ENCODE measurements around the gene HARS2.
A peak's percentile ranks its signal among the peaks of the same experiment; 100 is the strongest.

GRCh38 chr5:140734354-140734753, 43.1 kb downstream of the HARS2 start:
- TF ChIP-seq, protein P1, sequence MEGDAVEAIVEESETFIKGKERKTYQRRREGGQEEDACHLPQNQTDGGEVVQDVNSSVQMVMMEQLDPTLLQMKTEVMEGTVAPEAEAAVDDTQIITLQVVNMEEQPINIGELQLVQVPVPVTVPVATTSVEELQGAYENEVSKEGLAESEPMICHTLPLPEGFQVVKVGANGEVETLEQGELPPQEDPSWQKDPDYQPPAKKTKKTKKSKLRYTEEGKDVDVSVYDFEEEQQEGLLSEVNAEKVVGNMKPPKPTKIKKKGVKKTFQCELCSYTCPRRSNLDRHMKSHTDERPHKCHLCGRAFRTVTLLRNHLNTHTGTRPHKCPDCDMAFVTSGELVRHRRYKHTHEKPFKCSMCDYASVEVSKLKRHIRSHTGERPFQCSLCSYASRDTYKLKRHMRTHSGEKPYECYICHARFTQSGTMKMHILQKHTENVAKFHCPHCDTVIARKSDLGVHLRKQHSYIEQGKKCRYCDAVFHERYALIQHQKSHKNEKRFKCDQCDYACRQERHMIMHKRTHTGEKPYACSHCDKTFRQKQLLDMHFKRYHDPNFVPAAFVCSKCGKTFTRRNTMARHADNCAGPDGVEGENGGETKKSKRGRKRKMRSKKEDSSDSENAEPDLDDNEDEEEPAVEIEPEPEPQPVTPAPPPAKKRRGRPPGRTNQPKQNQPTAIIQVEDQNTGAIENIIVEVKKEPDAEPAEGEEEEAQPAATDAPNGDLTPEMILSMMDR (IDR thresholded peaks at IDR 0.05) = peak in 6 of 7 experiments; percentile 6 to 52 (median 36)
- no peak for TF ChIP-seq POLR2A (IDR thresholded peaks at IDR 0.05)

Data from body of pancreas (tissue), 4 donors.